HG03571 (cell line): ENCODE results near the gene PHKB.
A peak's percentile ranks its signal among the peaks of the same experiment; 100 is the strongest.
"Not testable (repeated sequence)": the region's sequence is repeated elsewhere in the genome, so short reads cannot be mapped to it uniquely, and the experiment has no call there.

Experiments
- ATAC-seq: cut with Tn5 transposase; IDR thresholded peaks from one replicate; pipeline ENCODE4 v1.9.1; 2021; ENCODE audit not compliant: unreplicated experiment

Gene PHKB

DNA sequence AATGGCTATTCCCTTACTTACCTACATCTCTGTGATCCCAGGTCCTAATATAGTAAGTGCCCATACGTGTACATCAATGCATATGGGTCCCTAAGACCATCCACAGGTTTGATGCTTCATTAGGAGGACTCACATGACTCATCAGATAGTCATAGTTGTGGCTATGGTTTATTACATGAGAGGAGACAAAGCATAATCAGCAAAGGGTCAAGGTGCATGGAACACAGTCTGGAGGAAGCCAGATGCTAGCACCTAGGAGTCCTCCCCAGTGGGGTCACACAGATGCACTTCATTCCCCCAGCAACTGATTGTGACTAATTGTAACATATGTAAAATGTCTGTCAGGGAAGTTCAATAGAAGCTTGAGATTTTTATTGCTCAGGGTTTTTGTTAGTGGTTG is 42.8 kb downstream of the PHKB start:
- ATAC-seq = no peak

DNA sequence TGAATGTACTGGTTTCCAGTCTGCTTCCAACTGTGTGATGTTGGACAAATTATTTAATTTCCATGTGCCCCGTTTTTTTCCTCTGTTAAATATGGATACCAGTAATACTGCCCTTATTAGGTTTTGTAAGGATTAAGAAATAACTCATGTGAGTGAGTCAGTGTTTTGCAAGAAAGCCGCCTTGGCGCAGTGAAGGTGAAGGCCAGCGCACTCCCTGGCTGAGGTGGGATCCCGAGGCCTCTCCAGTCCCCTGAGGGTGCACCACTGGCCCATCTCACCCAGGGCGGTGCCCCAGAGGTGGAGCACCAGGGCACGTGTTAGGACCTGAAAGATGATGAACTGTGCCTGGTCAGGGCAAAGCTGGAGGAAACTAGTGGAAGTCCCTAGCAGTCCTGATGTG is 43.5 kb downstream of the PHKB start:
- ATAC-seq = no peak

GRCh38 chr16:47506800-47507199 is 45.7 kb downstream of the PHKB start:
- peak; percentile 60 for ATAC-seq

- ATAC-seq = no peak
Measured at GRCh38 chr16:47507701-47508100, 46.6 kb downstream of the PHKB start.

GRCh38 chr16:47511882-47512281 is 50.8 kb downstream of the PHKB start:
- ATAC-seq = no peak

DNA sequence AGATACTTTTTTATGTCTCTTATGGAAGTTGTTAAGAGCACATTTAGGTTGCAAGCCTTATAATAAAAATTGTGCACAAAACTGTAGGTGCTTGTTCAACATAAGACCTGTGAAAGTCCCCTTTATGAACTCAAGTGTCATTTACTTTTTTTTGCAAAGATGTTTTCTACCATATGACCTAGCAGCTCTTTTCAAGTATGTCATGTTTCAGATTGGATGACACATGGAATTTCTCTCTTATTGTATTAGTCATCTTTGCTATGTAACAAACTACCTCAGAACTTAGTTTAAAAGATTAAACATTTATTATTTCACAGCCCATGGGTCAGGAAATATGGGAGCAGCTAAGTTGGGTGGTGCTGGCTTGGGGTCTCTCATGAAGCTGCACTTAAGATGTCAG is 57.9 kb downstream of the PHKB start:
- ATAC-seq = no peak

DNA sequence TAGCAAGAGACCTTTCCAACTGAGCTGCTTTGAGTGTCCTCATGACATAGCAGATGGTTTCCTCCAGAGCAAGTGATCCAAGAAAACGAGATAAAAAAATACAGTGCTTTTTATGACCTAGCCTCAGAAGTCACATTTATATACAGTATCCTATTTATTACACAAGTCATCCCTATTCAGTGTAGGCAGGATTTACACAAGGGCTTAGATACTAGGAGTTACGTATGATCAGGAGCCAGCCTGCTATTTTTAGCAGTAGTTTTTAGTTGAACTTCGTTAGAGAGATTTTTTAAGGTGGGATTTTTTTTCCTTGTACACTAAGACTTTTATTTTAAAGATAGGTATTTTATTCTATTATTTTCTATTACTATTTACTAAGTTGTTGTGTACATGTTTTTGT is 58.4 kb downstream of the PHKB start:
- no peak for ATAC-seq

DNA sequence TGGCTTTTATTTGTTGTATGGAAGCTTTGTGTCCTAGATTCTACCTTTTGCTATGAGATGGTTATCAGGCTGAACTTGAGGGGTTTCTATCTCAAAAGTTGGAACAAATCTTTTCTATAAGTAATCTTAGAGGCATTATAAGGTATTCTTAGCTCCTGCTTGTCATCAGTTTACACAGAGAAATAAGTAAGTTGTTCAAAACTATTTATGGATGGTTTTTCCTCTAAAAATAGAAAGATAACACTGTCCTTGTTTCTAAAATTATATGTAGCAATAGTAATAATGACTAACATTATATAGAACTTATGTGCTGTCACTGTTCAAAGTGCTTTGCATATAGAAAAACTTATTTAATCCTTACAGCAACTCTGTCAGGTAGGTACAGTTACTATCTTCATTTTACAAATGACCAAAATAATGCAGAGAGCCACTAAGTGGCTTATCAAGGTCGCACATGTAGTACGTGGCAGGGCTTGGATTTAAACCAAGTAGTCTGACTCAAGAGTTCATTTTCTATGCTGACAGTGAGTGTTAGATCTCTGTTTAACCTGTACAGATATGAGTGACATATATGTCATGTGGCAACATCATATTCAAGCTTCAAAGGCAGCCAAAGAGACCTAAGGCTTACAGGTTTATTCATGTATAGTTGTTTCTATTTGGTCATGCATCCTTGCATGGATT is 59.0 kb downstream of the PHKB start:
- ATAC-seq = no peak

DNA sequence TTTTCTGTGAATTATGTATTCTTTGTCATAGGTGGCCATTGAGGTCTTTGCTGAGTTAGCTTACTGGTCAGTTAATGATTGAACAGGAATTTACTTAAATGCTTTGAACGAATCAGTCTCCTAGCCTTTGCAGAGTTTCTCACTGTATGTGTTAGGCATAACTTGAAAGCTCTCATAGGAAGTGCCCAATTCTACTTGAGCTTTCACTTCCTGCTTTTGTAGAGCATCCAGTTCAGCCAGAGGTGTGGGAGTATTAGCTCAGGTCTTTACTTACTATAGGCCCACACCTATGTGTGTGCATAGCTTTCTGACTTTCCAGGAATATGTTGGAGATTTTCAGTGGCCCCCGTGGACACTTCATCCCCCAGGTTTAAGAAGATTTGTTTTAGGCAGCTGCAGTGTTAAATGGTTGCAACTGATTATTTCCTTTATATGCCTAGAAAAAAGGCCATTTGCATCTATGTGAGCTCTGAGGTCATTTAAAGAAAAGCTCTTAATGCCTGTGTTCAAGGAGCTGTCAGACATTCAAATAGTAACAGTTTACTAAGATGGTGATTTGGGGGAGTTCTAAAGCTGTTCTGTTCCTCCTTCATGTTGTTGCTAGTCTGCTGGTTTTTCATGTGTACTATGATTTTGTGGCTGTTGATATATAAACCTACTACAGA is 62.3 kb downstream of the PHKB start:
- peak; percentile 98 for ATAC-seq

DNA sequence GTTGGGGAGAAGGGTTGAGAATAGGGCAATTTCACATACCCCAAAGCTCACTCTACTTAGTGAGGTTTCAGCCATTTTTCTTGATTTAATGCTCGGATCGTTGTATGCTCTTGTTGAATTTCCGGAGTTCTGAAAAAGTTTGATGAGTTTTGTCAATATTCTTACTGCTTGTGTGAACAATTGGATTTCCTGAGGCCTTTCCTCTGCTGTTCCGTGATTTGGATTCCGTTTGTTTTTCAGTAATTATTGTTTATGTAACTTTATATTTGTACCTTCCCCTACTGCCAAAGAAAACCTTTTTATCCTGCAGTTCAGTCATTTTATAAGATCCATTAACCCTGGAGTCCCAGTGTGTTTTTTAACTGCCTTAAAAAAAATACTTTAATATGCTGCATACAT is 62.9 kb downstream of the PHKB start:
- ATAC-seq = no peak

DNA sequence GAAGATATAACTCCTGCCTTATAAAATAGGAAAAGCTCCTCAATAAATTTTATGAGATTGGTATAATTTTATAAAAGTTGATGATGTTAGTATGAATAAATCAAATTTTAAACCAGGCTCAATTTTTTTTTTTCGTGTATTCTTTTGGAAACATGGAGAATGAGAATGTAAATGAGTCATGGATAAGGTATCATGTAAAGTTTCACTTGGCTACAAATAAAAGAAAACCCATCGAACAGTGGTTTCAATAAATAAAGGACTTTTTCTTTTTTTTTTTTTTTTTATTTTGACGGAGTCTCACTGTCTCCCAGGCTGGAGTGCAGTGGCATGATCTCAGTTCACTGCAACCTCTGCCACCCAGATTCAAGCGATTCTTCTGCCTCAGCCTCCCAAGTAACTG is 67.3 kb downstream of the PHKB start:
- ATAC-seq = no peak

DNA sequence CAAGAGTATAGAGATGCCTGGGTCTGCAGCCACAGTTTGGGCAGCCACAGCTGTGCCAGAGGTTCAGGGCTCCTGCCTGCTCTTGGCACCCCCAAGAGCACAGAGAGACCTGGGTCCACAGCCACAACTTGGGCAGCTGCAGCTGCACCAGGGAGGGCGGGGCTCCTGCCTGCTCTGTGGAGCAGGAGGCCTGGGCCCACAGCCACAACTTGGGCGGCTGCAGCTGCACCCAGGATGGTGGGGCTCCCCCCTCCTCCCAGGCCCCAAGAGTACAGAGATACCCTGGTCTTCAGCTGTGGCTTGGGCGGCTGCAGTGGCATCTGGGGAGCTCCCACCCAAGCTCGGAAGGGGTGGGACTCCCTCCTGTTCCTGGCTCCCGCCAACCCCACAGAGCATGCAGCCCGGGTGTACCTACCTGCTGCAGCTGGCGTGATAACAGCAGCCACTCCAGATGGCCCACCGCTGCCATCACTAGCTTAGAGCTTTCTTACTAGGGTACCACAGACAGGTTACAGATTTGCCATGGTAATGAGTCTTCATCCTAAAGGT is 72.7 kb downstream of the PHKB start:
- no peak for ATAC-seq

GRCh38 chr16:47538472-47538871 is 77.3 kb downstream of the PHKB start:
- no peak for ATAC-seq

DNA sequence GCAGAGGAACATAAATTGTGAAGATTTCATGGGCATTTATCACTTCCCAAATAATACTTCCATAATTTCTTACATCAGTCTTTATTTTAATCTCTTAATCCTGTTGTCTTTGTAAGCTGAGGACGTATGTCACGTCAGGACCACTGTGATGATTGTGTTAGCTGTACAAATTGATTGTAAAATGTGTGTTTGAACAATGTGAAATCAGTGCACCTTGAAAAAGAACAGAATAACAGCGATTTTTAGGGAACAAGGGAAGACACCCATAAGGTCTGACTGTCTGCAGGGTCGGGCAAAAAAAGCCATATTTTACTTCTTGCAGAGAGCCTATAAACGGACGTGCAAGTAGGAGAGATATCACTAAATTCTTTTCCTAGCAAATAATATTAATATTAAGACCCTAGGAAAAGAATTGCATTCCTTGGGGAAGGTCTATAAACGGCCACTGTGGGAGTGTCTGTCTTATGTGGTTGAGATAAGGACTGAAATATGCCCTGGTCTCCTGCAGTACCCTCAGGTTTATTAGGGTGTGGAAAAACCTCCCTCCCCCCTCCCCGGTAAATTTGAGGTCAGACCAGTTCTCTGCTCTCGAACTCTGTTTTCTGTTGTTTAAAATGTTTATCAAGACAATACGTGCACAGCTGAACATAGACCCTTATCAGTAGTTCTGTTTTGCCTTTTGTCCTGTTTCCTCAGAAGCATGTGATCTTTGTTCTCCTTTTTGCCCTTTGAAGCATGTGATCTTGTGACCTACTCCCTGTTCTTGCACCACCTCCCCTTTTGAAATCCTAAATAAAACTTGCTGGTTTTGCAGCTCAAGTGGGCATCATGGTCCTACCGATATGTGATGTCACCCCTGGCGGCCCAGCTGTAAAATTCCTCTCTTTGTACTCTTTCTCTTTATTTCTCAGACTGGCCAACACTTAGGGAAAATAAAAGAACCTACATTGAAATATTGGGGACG is 78.9 kb downstream of the PHKB start:
- not testable (repeated sequence) for ATAC-seq

DNA sequence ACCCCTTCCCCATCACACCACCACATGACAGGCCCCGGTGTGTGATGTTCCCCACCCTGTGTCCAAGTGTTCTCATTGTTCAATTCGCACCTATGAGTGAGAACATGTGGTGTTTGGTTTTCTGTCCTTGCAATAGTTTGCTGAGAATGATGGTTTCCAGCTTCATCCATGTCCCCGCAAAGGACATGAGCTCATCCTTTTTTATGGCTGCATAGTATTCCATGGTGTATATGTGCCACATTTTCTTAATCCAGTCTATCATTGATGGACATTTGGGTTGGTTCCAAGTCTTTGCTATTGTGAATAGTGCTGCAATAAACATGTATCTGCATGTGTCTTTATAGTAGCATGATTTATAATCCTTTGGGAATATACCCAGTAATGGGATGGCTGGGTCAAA is 80.0 kb downstream of the PHKB start:
- not testable (repeated sequence) for ATAC-seq

DNA sequence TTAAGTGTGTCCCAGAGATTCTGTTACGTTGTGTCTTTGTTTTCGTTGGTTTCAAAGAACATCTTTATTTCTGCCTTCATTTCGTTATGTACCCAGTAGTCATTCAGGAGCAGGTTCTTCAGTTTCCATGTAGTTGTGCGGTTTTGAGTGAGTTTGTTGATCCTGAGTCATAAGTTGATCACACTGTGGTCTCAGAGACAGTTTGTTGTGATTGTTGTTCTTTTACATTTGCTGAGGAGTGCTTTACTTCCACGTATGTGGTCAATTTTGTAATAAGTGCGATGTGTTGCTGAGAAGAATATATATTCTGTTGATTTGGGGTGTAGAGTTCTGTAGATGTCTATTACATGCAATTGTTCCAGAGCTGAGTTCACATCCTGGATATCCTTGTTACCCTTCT is 83.1 kb downstream of the PHKB start:
- ATAC-seq = not testable (repeated sequence)

DNA sequence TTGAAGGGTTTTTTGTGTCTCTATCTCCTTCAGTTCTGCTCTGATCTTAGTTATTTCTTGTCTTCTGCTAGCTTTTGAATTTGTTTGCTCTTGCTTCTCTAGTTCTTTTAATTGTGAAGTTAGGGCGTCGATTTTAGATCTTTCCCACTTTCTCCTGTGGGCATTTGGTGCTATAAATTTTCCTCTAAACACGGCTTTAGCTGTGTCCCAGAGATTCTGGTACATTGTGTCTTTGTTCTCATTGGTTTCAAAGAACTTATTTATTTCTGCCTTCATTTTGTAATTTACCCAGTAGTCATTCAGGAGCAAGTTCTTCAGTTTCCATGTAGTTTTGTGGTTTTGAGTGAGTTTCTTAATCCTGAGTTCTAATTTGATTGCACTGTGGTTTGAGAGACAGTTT is 90.1 kb downstream of the PHKB start:
- not testable (repeated sequence) for ATAC-seq

DNA sequence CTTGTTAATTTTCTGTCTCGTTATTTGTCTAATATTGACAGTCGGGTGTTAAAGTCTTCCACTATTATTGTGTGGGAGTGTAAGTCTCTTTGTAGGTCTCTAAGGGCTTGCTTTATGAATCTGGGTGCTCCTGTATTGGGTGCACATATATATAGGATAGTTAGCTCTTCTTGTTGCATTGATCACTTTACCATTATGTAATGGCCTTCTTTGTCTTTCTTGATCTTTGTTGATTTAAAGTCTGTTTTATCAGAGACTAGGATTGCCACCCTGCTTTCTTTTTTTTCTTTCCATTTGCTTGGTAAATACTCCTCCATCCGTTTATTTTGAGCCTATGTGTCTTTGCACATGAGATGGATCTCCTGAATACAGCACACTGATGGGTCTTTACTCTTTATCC is 90.6 kb downstream of the PHKB start:
- ATAC-seq = not testable (repeated sequence)

GRCh38 chr16:47553853-47554564 is 92.9 kb downstream of the PHKB start:
- ATAC-seq = no peak

GRCh38 chr16:47554587-47554986 is 93.5 kb downstream of the PHKB start:
- ATAC-seq = not testable (repeated sequence)

- ATAC-seq = no peak
Measured at GRCh38 chr16:47561286-47561685, 100.2 kb downstream of the PHKB start.
